PFSK-1 (cell line): Measurements from ENCODE around the gene ADAT3.
A peak's percentile ranks its signal among the peaks of the same experiment; 100 is the strongest.

Source experiments
- POLR2AphosphoS5 ChIP-seq: IDR thresholded peaks from 2 replicates; pipeline ENCODE4 v1.6.1; 2012; ENCODE audit warnings: low read depth, mild to moderate bottlenecking, control low read depth, low read length, moderate library complexity
- SIN3A ChIP-seq: IDR thresholded peaks from 2 replicates; pipeline ENCODE4 v1.6.1; 2012; ENCODE audit warnings: mild to moderate bottlenecking, low read length, moderate library complexity, borderline replicate concordance; ENCODE audit not compliant: insufficient read depth
- TAF1 ChIP-seq: IDR thresholded peaks from 2 replicates; pipeline ENCODE4 v1.6.1; 2012; ENCODE audit warnings: low read length, control low read depth, borderline replicate concordance; ENCODE audit not compliant: insufficient read depth
- TF ChIP-seq, protein P1 (sequence below), 2 experiments: IDR thresholded peaks; 2 replicates each; pipeline versions ENCODE4 v1.6.1 to v1.8.0; 2011 to 2012; ENCODE audit warnings: low read depth in 2 of 2, low read length in 2 of 2, control low read depth in 1 of 2, inconsistent platforms in 1 of 2, mild to moderate bottlenecking in 1 of 2, moderate library complexity in 1 of 2; ENCODE audit not compliant: insufficient read depth in 1 of 2

GRCh38 chr19:1942078-1942933 lies 37.1 kb downstream of the ADAT3 start:
- TF ChIP-seq POLR2AphosphoS5 = 0 out of 2 replicates have a peak, but pooled peaks have one; percentile 10
- TF ChIP-seq, protein P1, sequence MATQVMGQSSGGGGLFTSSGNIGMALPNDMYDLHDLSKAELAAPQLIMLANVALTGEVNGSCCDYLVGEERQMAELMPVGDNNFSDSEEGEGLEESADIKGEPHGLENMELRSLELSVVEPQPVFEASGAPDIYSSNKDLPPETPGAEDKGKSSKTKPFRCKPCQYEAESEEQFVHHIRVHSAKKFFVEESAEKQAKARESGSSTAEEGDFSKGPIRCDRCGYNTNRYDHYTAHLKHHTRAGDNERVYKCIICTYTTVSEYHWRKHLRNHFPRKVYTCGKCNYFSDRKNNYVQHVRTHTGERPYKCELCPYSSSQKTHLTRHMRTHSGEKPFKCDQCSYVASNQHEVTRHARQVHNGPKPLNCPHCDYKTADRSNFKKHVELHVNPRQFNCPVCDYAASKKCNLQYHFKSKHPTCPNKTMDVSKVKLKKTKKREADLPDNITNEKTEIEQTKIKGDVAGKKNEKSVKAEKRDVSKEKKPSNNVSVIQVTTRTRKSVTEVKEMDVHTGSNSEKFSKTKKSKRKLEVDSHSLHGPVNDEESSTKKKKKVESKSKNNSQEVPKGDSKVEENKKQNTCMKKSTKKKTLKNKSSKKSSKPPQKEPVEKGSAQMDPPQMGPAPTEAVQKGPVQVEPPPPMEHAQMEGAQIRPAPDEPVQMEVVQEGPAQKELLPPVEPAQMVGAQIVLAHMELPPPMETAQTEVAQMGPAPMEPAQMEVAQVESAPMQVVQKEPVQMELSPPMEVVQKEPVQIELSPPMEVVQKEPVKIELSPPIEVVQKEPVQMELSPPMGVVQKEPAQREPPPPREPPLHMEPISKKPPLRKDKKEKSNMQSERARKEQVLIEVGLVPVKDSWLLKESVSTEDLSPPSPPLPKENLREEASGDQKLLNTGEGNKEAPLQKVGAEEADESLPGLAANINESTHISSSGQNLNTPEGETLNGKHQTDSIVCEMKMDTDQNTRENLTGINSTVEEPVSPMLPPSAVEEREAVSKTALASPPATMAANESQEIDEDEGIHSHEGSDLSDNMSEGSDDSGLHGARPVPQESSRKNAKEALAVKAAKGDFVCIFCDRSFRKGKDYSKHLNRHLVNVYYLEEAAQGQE (IDR thresholded peaks at IDR 0.05; ENCODE audit: insufficient read depth in 1 of 2, low read depth in 2 of 2, low read length in 2 of 2) = 0 out of 4 replicates have a peak, but pooled peaks of 1 of the 2 experiments have one; percentile 26
- TF ChIP-seq TAF1 = peak; percentile 14; the same call in 1 of the 2 replicates
- no peak for TF ChIP-seq SIN3A
